Activated T-cell treated with anti-CD3 and anti-CD28 coated beads, Interleukin-2, amount 50 U/mL, for 24 hours (primary cell): ENCODE data around the gene SPATA20.

Experiments
- DNase-seq: peaks from one replicate; pipeline ENCODE4 v3.0.0-alpha.2; 2020
- H3K27ac Mint-ChIP-seq: 2 replicates; pipeline ENCODE4 v1.8.0; 2020; ENCODE audit warnings: mild to moderate bottlenecking, mixed read lengths
- H3K27me3 Mint-ChIP-seq: 2 replicates; pipeline ENCODE4 v1.8.0; 2020; ENCODE audit warnings: mixed read lengths
- H3K36me3 Mint-ChIP-seq: 2 replicates; pipeline ENCODE4 v1.8.0; 2020; ENCODE audit warnings: low read depth, mixed read lengths
- H3K4me1 Mint-ChIP-seq: 2 replicates; pipeline ENCODE4 v1.8.0; 2020; ENCODE audit warnings: low read depth, mixed read lengths
- H3K4me3 Mint-ChIP-seq: 2 replicates; pipeline ENCODE4 v1.8.0; 2020; ENCODE audit warnings: mild to moderate bottlenecking, moderate library complexity, mixed read lengths
- H3K9me3 Mint-ChIP-seq: 2 replicates; pipeline ENCODE4 v1.8.0; 2020; ENCODE audit warnings: mixed read lengths

SPATA20 gene

DNA sequence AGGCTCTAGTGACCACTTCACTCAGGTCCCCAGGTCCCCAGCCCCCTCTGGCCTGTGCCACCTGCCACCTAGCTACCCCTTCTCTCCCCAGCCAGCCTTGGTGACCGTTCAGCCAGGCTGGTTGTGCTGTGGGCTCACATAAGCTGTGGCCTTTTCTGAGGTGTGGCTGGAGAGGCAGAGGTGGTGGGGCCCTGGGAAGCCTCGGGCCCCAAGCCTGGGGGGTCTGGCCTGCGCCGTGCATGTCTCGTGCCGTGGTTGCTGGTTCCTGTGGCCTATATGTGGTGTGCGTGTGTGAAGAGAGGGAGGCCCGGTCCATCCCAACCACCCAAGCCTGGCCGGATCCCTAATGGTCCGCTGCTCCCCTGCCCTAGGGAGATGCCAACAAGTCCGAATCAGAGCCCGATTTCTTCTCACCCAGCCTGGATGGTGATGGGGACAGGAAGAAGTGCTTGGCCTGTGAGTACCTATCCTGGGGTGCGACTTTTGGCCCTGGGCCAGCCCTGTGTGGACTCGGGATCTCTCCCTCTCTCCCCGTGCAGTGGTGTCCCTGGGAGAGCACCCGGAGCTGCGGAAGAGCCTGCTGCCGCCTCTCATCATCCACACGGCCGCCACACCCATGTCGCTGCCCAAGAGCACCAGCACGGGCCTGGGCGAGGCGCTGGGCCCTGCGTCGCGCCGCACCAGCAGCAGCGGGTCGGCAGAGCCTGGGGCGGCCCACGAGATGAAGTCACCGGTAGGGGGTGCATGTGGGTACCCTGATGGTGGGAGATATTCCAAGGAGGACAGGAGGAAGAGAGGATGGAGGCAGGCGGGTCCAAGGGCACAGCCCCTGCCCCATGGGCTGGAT lies 49.4 kb downstream of the SPATA20 start:
- Mint-ChIP-seq H3K4me1 (no peaks in the 10 kb centered on the region), H3K27me3 (no peaks in the 10 kb centered on the region), H3K36me3 (no peaks in the 10 kb centered on the region), H3K9me3 (no peaks in the 10 kb centered on the region), H3K27ac (no peak overlapping the region), H3K4me3 (no peak overlapping the region)
- DNase-seq = no peak

DNA sequence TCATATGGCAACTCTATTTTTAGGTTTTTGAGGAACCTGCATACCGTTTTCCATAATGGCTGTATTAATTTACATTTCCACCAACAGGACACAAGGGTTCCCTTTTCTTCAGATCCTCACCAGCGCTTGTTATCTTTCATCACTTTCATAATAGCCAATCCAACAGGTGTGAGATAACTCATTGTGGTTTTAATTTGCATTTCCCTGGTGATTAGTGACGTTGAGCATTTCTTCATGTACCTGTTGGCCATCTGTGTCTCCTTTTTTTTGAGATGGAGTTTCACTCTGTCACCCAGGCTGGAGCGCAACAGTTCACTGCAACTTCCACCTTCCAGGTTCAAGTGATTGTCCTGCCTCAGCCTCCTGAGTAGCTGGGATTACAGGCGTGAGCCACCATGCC lies 51.5 kb downstream of the SPATA20 start:
- Mint-ChIP-seq H3K4me3 (no peak overlapping the region), H3K36me3 (no peaks in the 10 kb centered on the region), H3K27me3 (peaks cover 16% of the 10 kb centered on the region), H3K9me3 (no peaks in the 10 kb centered on the region), H3K4me1 (no peaks in the 10 kb centered on the region), H3K27ac (no peak overlapping the region)
- DNase-seq = no peak

- peaks cover 20% of the 10 kb centered on the region for H3K27me3 Mint-ChIP-seq
- H3K4me1 Mint-ChIP-seq = no peaks in the 10 kb centered on the region
- no peak overlapping the region for H3K27ac Mint-ChIP-seq
- H3K4me3 Mint-ChIP-seq = no peak overlapping the region
- H3K9me3 Mint-ChIP-seq = no peaks in the 10 kb centered on the region
- DNase-seq = no peak
- no peaks in the 10 kb centered on the region for H3K36me3 Mint-ChIP-seq
Measured at GRCh38 chr17:50599606-50600005, 52.6 kb downstream of the SPATA20 start.

- Mint-ChIP-seq H3K4me1 (no peaks in the 10 kb centered on the region), H3K4me3 (no peak overlapping the region), H3K27me3 (peaks cover 33% of the 10 kb centered on the region), H3K27ac (no peak overlapping the region), H3K36me3 (no peaks in the 10 kb centered on the region), H3K9me3 (no peaks in the 10 kb centered on the region)
- DNase-seq = no peak
Measured at GRCh38 chr17:50601823-50602375, 54.9 kb downstream of the SPATA20 start.

DNA sequence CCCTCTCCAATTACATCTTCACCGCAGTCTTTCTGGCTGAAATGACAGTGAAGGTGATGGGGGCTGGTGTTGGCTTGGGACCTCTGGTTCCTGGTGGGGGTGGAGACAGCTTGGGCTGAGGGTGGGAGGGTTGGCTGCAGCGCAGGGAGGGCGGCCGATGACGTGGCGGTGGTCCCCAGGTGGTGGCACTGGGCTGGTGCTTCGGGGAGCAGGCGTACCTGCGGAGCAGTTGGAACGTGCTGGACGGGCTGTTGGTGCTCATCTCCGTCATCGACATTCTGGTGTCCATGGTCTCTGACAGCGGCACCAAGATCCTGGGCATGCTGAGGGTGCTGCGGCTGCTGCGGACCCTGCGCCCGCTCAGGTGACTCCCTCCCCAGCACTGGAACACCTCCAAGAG lies 55.9 kb downstream of the SPATA20 start:
- Mint-ChIP-seq H3K27ac (no peak overlapping the region), H3K36me3 (no peaks in the 10 kb centered on the region), H3K4me3 (no peak overlapping the region), H3K9me3 (no peaks in the 10 kb centered on the region), H3K4me1 (no peaks in the 10 kb centered on the region), H3K27me3 (peaks cover 37% of the 10 kb centered on the region)
- DNase-seq = no peak

GRCh38 chr17:50603340-50603739 lies 56.4 kb downstream of the SPATA20 start:
- Mint-ChIP-seq H3K4me3 (no peak overlapping the region), H3K27ac (no peak overlapping the region), H3K36me3 (no peaks in the 10 kb centered on the region), H3K9me3 (no peaks in the 10 kb centered on the region), H3K27me3 (peaks cover 38% of the 10 kb centered on the region), H3K4me1 (no peaks in the 10 kb centered on the region)
- DNase-seq = no peak

- H3K36me3 Mint-ChIP-seq = no peaks in the 10 kb centered on the region
- no peaks in the 10 kb centered on the region for H3K4me1 Mint-ChIP-seq
- no peak overlapping the region for H3K4me3 Mint-ChIP-seq
- H3K9me3 Mint-ChIP-seq = no peaks in the 10 kb centered on the region
- no peak overlapping the region for H3K27ac Mint-ChIP-seq
- no peak for DNase-seq
- peaks cover 38% of the 10 kb centered on the region for H3K27me3 Mint-ChIP-seq
Measured at GRCh38 chr17:50604513-50604912, 57.5 kb downstream of the SPATA20 start.

GRCh38 chr17:50605429-50605828 lies 58.5 kb downstream of the SPATA20 start:
- H3K4me3 Mint-ChIP-seq = no peak overlapping the region
- no peaks in the 10 kb centered on the region for H3K36me3 Mint-ChIP-seq
- H3K4me1 Mint-ChIP-seq = no peaks in the 10 kb centered on the region
- peaks cover 45% of the 10 kb centered on the region for H3K27me3 Mint-ChIP-seq
- no peak overlapping the region for H3K27ac Mint-ChIP-seq
- no peaks in the 10 kb centered on the region for H3K9me3 Mint-ChIP-seq
- no peak for DNase-seq
